Measurements from ENCODE around the gene JMJD6. TPM values are rescaled to one million over a fixed set of nuclear protein-coding genes. Genes with fewer than 3 reads are reported as not detected.
"Not testable (repeated sequence)": the region's sequence is repeated elsewhere in the genome, so short reads cannot be mapped to it uniquely, and the experiment has no call there.

The JMJD6 gene
- total RNA-seq, 1 donor from 2014 or later: 15.7 TPM

GRCh38 chr17:76700270-76700616, 26.2 kb downstream of the JMJD6 start:
- no peak for DNase-seq (ENCODE audit: low spot score in 2 of 2, unreplicated experiment in 2 of 2)
- Mint-ChIP-seq H3K27me3 (ENCODE audit: low read depth) (no peaks in the 10 kb centered on the region), H3K27ac (peak overlapping the region; percentile 80), H3K4me3 (peak overlapping the region; percentile 50), H3K4me1 (peaks cover 39% of the 10 kb centered on the region), H3K9me3 (no peaks in the 10 kb centered on the region), H3K36me3 (peaks cover 2% of the 10 kb centered on the region)
- TF ChIP-seq CTCF (IDR thresholded peaks at IDR 0.05; ENCODE audit: unreplicated experiment): no peak

- H3K27me3 Mint-ChIP-seq (ENCODE audit: low read depth); H3K36me3 Mint-ChIP-seq; H3K9me3 Mint-ChIP-seq; H3K4me3 Mint-ChIP-seq; DNase-seq (ENCODE audit: low spot score in 2 of 2, unreplicated experiment in 2 of 2); H3K27ac Mint-ChIP-seq: not testable (repeated sequence)
- peaks cover 35% of the 10 kb centered on the region for H3K4me1 Mint-ChIP-seq
These were observed 27.9 kb downstream of the JMJD6 start for GRCh38 chr17:76698466-76698977.

- H3K27ac Mint-ChIP-seq: peak overlapping the region; percentile 72
- no peak for TF ChIP-seq CTCF (IDR thresholded peaks at IDR 0.05; ENCODE audit: unreplicated experiment)
- no peaks in the 10 kb centered on the region for H3K27me3 Mint-ChIP-seq (ENCODE audit: low read depth)
- DNase-seq (ENCODE audit: low spot score in 2 of 2, unreplicated experiment in 2 of 2): no peak
- peaks cover 2% of the 10 kb centered on the region for H3K36me3 Mint-ChIP-seq
- no peak overlapping the region for H3K4me3 Mint-ChIP-seq
- H3K4me1 Mint-ChIP-seq: peaks cover 33% of the 10 kb centered on the region
- H3K9me3 Mint-ChIP-seq: no peaks in the 10 kb centered on the region
These were observed 28.5 kb downstream of the JMJD6 start for GRCh38 chr17:76697702-76698465.

GRCh38 chr17:76696763-76697701, 29.4 kb downstream of the JMJD6 start:
- H3K36me3 Mint-ChIP-seq: peaks cover 2% of the 10 kb centered on the region
- no peak overlapping the region for H3K4me3 Mint-ChIP-seq
- H3K27ac Mint-ChIP-seq: peak overlapping the region; percentile 72
- no peaks in the 10 kb centered on the region for H3K27me3 Mint-ChIP-seq (ENCODE audit: low read depth)
- peaks cover 32% of the 10 kb centered on the region for H3K4me1 Mint-ChIP-seq
- TF ChIP-seq CTCF (IDR thresholded peaks at IDR 0.05; ENCODE audit: unreplicated experiment): no peak
- no peak for DNase-seq (ENCODE audit: low spot score in 2 of 2, unreplicated experiment in 2 of 2)
- no peaks in the 10 kb centered on the region for H3K9me3 Mint-ChIP-seq

- H3K27me3 Mint-ChIP-seq (ENCODE audit: low read depth): no peaks in the 10 kb centered on the region
- H3K36me3 Mint-ChIP-seq: peaks cover 2% of the 10 kb centered on the region
- no peak overlapping the region for H3K4me3 Mint-ChIP-seq
- no peaks in the 10 kb centered on the region for H3K9me3 Mint-ChIP-seq
- H3K4me1 Mint-ChIP-seq: peaks cover 14% of the 10 kb centered on the region
- TF ChIP-seq CTCF (IDR thresholded peaks at IDR 0.05; ENCODE audit: unreplicated experiment): no peak
- no peak for DNase-seq (ENCODE audit: low spot score in 2 of 2, unreplicated experiment in 2 of 2)
- no peak overlapping the region for H3K27ac Mint-ChIP-seq
These were observed 31.2 kb downstream of the JMJD6 start for GRCh38 chr17:76695059-76695831.

All from mesothelial cell of epicardium (in vitro differentiated cells).